HG02588 (cell line): ENCODE results near the gene PGAM2.

ENCODE experiments used
- ATAC-seq: cut with Tn5 transposase; IDR thresholded peaks from one replicate; pipeline ENCODE4 v1.9.1; 2021; ENCODE audit warnings: mild to moderate bottlenecking, moderate library complexity; ENCODE audit not compliant: unreplicated experiment

Gene PGAM2

GRCh38 chr7:44065431-44066110, at the start of gene PGAM2:
TSS of gene PGAM2 (minus strand) at chr7:44065567. CDS start at chr7:44065529, 38 bp downstream.
- ATAC-seq = no peak

- no peak for ATAC-seq
These were observed 49.4 kb upstream of the PGAM2 start for GRCh38 chr7:44114586-44115310.

GRCh38 chr7:44113764-44114354, 48.5 kb upstream of the PGAM2 start:
- no peak for ATAC-seq

GRCh38 chr7:44112997-44113763, 47.8 kb upstream of the PGAM2 start:
- no peak for ATAC-seq

GRCh38 chr7:44112231-44112996, 47.0 kb upstream of the PGAM2 start:
- no peak for ATAC-seq

GRCh38 chr7:44111761-44112160, 46.4 kb upstream of the PGAM2 start:
- no peak for ATAC-seq

- ATAC-seq = no peak
These were observed 45.6 kb upstream of the PGAM2 start for GRCh38 chr7:44110719-44111635.

- no peak for ATAC-seq
These were observed 44.6 kb upstream of the PGAM2 start for GRCh38 chr7:44109991-44110390.

GRCh38 chr7:44108768-44109750, 43.7 kb upstream of the PGAM2 start:
- ATAC-seq = no peak

GRCh38 chr7:44107961-44108767, 42.8 kb upstream of the PGAM2 start:
- ATAC-seq = no peak

GRCh38 chr7:44107116-44107960, 42.0 kb upstream of the PGAM2 start:
- ATAC-seq = no peak

- no peak for ATAC-seq
These were observed 41.1 kb upstream of the PGAM2 start for GRCh38 chr7:44106311-44107065.

GRCh38 chr7:44105832-44106231, 40.5 kb upstream of the PGAM2 start:
- ATAC-seq = no peak

GRCh38 chr7:44104860-44105771, 39.7 kb upstream of the PGAM2 start:
- ATAC-seq = no peak
